Measurements from ENCODE around the gene HEATR3.
"Not testable (repeated sequence)": the region's sequence is repeated elsewhere in the genome, so short reads cannot be mapped to it uniquely, and the experiment has no call there.

The HEATR3 gene

DNA sequence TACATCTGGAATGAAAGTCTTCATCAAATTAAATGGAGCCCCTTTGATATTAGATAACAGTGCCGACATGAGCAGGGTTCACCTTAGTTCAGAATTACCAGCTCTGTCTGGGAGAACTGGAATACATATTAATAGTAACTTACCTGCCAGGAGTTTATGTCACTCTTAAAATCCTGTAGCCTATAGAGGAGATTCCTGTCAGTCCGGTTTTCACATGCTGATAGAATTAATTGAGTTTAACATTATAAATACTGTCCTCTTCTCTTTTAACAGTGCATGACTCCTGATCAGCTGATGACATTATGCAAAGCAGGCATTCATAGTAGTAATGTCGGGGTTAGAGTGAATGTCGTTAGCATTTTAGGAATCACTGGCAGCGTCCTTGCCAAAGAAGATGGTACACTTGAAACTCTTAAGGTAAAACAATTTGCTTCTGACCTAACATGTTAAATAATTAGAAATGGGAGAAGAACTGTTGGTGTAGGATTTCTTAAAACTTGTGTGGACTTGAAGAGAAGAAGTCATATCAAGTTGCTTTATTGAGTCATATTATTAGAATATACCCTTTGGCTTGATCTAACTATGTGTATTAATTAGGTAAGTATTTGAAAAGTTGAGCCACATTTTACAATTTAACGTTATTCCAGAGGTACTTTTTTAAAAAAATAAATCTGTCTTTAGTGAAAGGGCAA, 34.3 kb downstream of the HEATR3 start:
- no peak for DNase-seq

- peak; percentile 66 to 91 (median 78) for DNase-seq
Observed at GRCh38 chr16:50102051-50102746, 36.4 kb downstream of the HEATR3 start.

DNA sequence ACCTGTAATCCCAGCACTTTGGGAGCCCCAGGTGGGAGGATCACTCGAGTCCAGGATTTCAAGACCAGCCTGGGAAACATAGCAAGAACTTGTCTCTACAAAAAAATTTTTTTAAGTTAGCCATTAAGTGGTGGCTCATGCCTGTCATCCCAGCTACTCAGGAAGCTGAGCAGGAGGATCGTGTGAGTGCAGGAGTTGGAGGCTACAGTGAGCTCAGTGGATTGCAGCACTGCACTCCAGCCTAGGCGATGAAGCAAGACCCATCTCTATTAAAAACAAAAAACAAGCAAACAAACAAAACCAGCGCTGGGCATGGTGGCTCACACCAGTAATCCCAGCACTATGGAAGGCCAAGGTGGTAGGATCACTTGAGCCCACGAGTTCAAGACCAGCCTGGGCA, 38.0 kb downstream of the HEATR3 start:
- peak; percentile 54 to 80 (median 78) for DNase-seq

DNA sequence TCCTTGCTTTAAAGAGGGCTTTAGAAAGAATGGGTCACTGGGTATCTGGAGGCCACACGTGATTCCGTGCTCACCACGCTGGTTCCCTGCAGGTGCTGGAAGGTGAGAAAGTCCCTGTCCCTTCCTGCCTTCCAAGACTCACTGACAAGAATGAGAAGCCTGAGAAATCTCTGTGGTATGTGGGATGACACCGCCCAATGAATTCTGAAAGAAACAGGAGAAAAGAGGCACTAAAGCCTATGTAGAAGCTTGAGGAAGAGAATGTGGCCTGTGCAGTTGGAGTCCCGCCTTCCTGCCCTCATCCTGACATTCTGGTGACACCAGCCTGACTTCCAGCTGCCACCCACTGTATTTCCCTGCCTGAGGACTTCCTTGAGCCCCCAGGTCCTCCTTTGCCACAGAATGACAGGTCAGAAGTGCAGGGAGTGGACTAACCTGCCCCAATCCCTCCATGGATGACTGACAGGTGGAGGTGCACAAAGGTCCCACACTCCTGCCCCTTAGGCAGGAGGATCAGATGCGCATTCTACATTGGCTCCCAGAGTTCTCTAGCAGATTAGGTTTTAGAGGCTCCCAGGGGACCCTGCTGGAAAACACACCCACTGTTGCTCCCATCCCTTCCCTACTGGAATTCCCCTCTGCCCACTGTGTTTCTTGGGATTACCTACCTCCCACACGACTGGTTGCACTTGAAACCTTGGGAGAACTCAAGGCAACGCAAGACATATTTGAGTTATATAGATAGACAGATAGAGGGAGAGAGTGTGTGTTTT, 48.8 kb downstream of the HEATR3 start:
- DNase-seq, result peak in 1 of 4 experiments; percentile 36

- DNase-seq, result no peak
Observed at GRCh38 chr16:50120711-50121110, 54.9 kb downstream of the HEATR3 start.

GRCh38 chr16:50121278-50121677, 55.5 kb downstream of the HEATR3 start:
- no peak for DNase-seq

GRCh38 chr16:50121721-50122445, 56.1 kb downstream of the HEATR3 start:
- no peak for DNase-seq

DNA sequence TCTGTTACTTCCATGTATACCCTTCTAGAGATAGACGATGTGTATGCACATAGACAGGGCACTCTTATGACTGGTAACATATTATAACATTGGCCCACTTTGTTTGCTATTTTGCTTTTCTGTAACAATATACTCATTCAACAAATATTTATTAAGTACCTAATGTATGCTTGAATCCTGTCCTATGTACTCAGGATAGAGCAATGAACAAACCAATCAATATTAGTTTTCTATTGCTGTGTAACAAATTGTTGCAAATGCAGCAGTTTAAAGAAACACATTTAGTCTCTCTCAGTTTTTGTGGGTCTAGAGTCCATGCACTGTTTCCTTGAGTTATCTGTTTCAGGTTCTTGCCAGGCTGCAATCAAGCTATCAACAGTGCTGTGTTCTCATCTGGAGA, 57.6 kb downstream of the HEATR3 start:
- DNase-seq, result no peak

DNA sequence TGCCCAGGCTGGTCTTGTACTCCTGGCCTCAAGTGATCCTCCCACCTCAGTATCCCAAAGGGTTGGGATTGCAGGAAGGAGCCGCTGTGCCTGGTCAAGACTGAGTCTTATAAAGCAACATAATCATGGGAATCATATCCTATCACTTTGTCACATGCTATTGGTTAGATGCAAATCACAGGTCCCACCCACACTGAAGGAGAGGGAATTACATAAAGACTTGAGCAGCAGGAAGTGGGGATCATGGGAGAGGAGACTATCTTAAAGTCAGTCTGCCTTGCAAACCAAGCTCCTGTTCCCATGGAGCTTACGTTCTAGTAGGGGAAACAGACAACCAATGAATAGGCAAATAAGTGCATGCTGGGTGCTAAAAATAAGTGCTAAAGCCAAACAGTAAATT, 59.0 kb downstream of the HEATR3 start:
- DNase-seq, result peak in 3 of 4 experiments; percentile 42 to 44 (median 42)

DNA sequence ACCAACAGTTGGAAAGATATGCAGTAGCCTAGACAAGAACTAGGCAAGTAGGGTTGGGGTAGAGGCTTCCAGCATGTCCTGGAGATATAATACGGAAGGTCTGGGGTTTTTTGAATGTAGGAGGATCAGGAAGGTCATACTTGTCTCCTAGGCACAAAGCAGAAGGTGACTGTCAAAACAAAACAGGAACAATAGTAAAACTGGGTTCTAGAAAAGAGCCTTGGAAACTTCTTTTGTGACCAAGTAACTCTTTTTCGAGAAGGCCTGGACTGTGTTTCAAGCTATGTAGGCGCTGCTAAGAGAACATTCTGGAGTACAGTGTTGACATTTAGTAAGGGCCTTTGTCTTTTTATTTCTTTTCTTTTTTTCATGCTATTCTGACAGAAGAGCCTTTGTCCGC, 60.4 kb downstream of the HEATR3 start:
- peak in 2 of 4 experiments; percentile 28 to 29 for DNase-seq

GRCh38 chr16:50132571-50132970, 66.8 kb downstream of the HEATR3 start:
- not testable (repeated sequence) for DNase-seq

GRCh38 chr16:50133214-50133613, 67.4 kb downstream of the HEATR3 start:
- no peak for DNase-seq

DNA sequence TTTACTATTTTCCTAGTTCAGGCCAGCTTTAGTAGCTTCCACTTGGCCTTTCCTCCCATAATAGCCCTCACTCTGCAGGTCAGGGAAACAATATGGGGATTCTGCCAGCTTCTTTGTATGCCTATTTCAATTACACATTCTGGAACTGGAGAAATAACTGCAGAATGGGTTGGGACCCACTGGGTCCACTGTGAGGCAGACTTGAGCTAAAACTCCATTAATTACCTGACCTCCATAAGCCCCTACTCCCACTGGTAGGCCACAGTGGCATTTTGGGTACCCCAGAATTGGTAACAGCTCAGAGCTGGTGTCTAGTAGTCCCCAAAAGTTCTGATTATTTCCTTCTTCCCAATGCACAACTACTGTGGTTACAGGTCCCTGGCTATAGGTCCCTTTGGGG, 70.6 kb downstream of the HEATR3 start:
- DNase-seq, result no peak

GRCh38 chr16:50137268-50137667, 71.5 kb downstream of the HEATR3 start:
- no peak for DNase-seq

- no peak for DNase-seq
Observed at GRCh38 chr16:50139580-50139979, 73.8 kb downstream of the HEATR3 start.

- no peak for DNase-seq
Observed at GRCh38 chr16:50144211-50144610, 78.4 kb downstream of the HEATR3 start.

- DNase-seq, result no peak
Observed at GRCh38 chr16:50146479-50147435, 81.0 kb downstream of the HEATR3 start.

- no peak for DNase-seq
Observed at GRCh38 chr16:50151322-50151721, 85.6 kb downstream of the HEATR3 start.

DNA sequence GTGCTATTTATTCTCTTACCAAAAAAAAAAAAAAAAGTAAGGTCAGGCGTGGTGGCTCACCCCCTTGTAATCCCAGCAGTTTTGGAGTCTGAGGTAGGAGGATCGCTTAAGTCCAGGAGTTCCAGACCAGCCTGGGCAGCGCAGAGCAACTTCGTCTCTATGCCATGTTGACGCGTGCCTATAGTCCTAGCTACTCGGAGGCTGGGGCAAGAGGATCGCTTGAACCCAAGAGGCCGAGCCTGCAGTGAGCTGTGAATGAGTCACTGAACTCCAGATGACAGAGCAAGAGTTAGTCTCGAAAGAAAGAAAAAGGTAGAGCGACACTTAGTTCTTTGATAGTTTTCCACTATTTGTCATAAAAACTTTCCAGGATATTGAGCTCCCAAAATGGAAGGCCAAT, 86.0 kb downstream of the HEATR3 start:
- DNase-seq, result no peak

GRCh38 chr16:50152351-50152806, 86.6 kb downstream of the HEATR3 start:
- peak in 2 of 4 experiments; percentile 30 to 41 for DNase-seq

- DNase-seq, result peak; percentile 86 to 95 (median 94)
Observed at GRCh38 chr16:50152807-50153595, 87.2 kb downstream of the HEATR3 start, which contains the start of gene TENT4B. Gene TENT4B, plus strand, starts transcription at chr16:50153306. Its CDS starts 316 bp downstream, at chr16:50153622.
